Stomach (tissue), 9 donors: ENCODE measurements around the gene HNRNPM. TPM values are rescaled to one million over a fixed set of nuclear protein-coding genes. Genes with fewer than 3 reads are reported as not detected.

Source experiments
- DNase-seq, 2 donors: peaks; one replicate each; pipeline versions ENCODE4 v3.0.0 to v3.0.0-alpha.2; 2013 to 2019
- H3K27ac ChIP-seq, 5 donors: fragments of 200-600 bp in 4 of 5; sonication (generic) in 4 of 5; one replicate each; pipeline ENCODE4 v1.5.1; 2013 to 2019; ENCODE audit warnings: mild to moderate bottlenecking in 1 of 5, moderate library complexity in 1 of 5
- H3K27me3 ChIP-seq, 3 donors: fragments of 200-600 bp; sonication (generic); one replicate each; pipeline ENCODE4 v1.5.1; 2017 to 2019; ENCODE audit warnings: mixed run types in 1 of 3
- H3K36me3 ChIP-seq, 4 donors: fragments of 200-600 bp; sonication (generic); 1 replicate in 3 of 4; 2 replicates in 1 of 4; pipeline ENCODE4 v1.5.1; 2016 to 2019
- H3K4me1 ChIP-seq, 4 donors: fragments of 200-600 bp; sonication (generic); one replicate each; pipeline ENCODE4 v1.5.1; 2016 to 2019
- H3K4me3 ChIP-seq, 4 donors: fragments of 200-600 bp; sonication (generic) in 3 of 4; one replicate each; pipeline ENCODE4 v1.5.1; 2016 to 2019; ENCODE audit warnings: mild to moderate bottlenecking in 1 of 4
- H3K9me3 ChIP-seq, 4 donors: fragments of 200-600 bp; sonication (generic); one replicate each; pipeline ENCODE4 v1.5.1; 2016 to 2019
- EP300 ChIP-seq: sonication (generic); formaldehyde crosslinking; IDR thresholded peaks from one replicate; pipeline ENCODE4 v1.6.1; 2017; ENCODE audit warnings: antibody characterized with exemption
- POLR2A ChIP-seq, 4 donors: fragments of 450-650 bp; IDR thresholded peaks; one replicate each; pipeline ENCODE4 v1.6.1; 2016; ENCODE audit warnings: antibody characterized with exemption in 4 of 4, control low read depth in 2 of 4, mild to moderate bottlenecking in 1 of 4, moderate library complexity in 1 of 4
- POLR2AphosphoS5 ChIP-seq, 3 donors: sonication (generic); formaldehyde crosslinking; IDR thresholded peaks; one replicate each; pipeline ENCODE4 v1.6.1; 2016; ENCODE audit warnings: antibody characterized with exemption in 3 of 3
- WGBS, 5 donors: extraction: QIAGEN DNeasy Blood & Tissue Kit in 3 of 5; methylation state at CpG; one replicate each; pipeline versions ENCODE4 v1.1.5 to v1.1.7; 2013 to 2018; 5-methylcytosine and 5-hydroxymethylcytosine counted together
- intact Hi-C: fragments of 100-400 bp; cut with DNase I; formaldehyde crosslinking; loops from one replicate; pipeline ENCODE4 v1.15.1; 2023; ENCODE audit warnings: low total_unique reads
- polyA plus RNA-seq, 3 donors: library from polyadenylated mRNA; stranded (reverse); fragments of 200-250 nt; gene quantifications; one replicate each; pipeline ENCODE4 v1.2.3, GENCODE V29; 2013
- total RNA-seq, 5 donors: library from RNA; depleted of rRNA; stranded (reverse); fragments of >200 nt; gene quantifications; one replicate each; pipeline versions ENCODE4 v1.1.0 to v1.2.3, GENCODE V29; 2014 to 2016
- TF ChIP-seq, protein P1 (sequence below), 7 experiments: fragments of 450-650 bp in 4 of 7; fragments of 200-600 bp in 3 of 7; sonication (generic) in 3 of 7; IDR thresholded peaks; one replicate each; pipeline ENCODE4 v1.5.1; 2016 to 2019; ENCODE audit warnings: antibody characterized with exemption in 7 of 7, control low read depth in 2 of 7, mild to moderate bottlenecking in 1 of 7
- donor health status: healthy with polysubstance abuse.
- donor health status: Bipolar disorder and iron deficiency.
- donor health status: healthy.

HNRNPM gene
- total and polyA plus RNA-seq, 8 donors, result 54.3 to 664 (median 98.3) TPM

DNA sequence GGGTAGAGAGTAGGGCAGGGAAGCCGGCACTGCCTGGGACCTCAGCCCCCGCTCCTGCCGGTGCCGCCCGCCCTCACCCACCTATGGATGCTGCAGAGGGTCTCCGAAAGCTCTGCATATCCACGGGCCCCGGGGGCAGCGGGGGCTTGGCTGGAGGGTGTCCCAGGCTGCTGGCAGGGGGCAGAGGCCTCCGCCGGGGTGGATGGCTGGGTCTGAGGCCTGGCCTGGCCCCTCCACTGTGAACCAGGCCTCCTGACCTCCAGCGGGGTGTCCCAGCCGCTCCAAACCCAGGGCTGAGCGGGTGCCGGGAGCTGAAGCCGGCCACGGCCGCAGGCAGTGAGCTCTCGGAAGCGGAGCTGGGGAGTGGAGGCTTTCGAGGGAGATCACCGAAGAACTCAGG is 53.5 kb downstream of the HNRNPM start:
- Histone ChIP-seq H3K36me3 (no peaks in the 10 kb centered on the region), H3K27me3 (peaks cover 0 to 6% (median 0%) of the 10 kb centered on the region in 3 donors), H3K9me3 (no peaks in the 10 kb centered on the region), H3K27ac (no peak overlapping the region), H3K4me3 (no peak overlapping the region), H3K4me1 (peaks cover 0 to 8% (median 0%) of the 10 kb centered on the region in 4 donors)
- WGBS, 5 donors, result 86 to 91% (median 88%) methylated on average over 5 to 22 of the region's 22 CpGs
- intact Hi-C loops, result no loop called here
- DNase-seq, result no peak
- no peak for TF ChIP-seq EP300
- TF ChIP-seq, protein P1, sequence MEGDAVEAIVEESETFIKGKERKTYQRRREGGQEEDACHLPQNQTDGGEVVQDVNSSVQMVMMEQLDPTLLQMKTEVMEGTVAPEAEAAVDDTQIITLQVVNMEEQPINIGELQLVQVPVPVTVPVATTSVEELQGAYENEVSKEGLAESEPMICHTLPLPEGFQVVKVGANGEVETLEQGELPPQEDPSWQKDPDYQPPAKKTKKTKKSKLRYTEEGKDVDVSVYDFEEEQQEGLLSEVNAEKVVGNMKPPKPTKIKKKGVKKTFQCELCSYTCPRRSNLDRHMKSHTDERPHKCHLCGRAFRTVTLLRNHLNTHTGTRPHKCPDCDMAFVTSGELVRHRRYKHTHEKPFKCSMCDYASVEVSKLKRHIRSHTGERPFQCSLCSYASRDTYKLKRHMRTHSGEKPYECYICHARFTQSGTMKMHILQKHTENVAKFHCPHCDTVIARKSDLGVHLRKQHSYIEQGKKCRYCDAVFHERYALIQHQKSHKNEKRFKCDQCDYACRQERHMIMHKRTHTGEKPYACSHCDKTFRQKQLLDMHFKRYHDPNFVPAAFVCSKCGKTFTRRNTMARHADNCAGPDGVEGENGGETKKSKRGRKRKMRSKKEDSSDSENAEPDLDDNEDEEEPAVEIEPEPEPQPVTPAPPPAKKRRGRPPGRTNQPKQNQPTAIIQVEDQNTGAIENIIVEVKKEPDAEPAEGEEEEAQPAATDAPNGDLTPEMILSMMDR (IDR thresholded peaks at IDR 0.05), result no peak
- TF ChIP-seq POLR2A (IDR thresholded peaks at IDR 0.05), result no peak
- no peak for TF ChIP-seq POLR2AphosphoS5 (IDR thresholded peaks at IDR 0.05)

DNA sequence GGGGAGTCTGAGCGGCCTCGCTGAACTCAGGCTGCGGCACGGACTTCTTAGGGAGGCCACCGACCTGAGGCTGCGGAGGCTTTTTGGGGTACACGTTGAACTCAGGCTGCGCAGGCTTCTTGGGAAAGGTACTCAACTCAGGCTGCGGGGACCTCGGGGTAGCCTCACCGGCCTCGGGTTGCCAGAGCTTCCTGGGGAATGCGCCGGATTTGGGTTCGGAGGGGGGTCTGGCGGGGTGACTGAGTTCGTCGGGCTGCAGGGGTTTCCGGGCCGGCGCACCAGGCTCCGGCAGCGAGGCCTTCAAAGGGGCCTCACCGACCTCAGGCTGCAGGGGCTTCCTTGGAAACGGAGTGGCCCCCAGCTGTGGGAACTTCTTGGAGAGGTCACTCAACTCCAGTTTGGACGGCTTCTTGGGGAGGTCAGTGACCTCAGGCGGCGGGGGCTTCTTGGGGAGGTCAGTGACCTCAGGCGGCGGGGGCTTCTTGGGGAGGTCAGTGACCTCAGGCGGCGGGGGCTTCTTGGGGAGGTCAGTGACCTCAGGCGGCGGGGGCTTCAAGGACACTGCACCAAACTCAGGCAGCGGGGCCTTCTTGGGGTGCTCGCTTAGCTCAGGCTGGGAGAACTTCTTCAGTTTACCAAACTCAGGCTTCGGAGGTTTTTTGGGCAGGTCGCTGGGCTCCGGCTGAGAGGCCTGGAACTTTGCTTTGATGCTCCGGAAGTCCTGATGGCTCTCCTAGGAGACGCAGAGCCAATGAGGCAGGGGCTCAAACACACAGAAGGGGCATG is 54.5 kb downstream of the HNRNPM start:
- Histone ChIP-seq H3K27me3 (peaks cover 0 to 6% (median 0%) of the 10 kb centered on the region in 3 donors), H3K27ac (no peak overlapping the region), H3K9me3 (no peaks in the 10 kb centered on the region), H3K4me3 (no peak overlapping the region), H3K36me3 (no peaks in the 10 kb centered on the region), H3K4me1 (peaks cover 0 to 9% (median 0%) of the 10 kb centered on the region in 4 donors)
- TF ChIP-seq POLR2A (IDR thresholded peaks at IDR 0.05) (no peak), EP300 (no peak), POLR2AphosphoS5 (IDR thresholded peaks at IDR 0.05) (no peak)
- TF ChIP-seq, protein P1 (IDR thresholded peaks at IDR 0.05), result no peak
- WGBS, 5 donors, result 70 to 91% (median 87%) methylated on average over 2 to 41 of the region's 41 CpGs
- intact Hi-C loops, result no loop called here
- DNase-seq, result no peak

DNA sequence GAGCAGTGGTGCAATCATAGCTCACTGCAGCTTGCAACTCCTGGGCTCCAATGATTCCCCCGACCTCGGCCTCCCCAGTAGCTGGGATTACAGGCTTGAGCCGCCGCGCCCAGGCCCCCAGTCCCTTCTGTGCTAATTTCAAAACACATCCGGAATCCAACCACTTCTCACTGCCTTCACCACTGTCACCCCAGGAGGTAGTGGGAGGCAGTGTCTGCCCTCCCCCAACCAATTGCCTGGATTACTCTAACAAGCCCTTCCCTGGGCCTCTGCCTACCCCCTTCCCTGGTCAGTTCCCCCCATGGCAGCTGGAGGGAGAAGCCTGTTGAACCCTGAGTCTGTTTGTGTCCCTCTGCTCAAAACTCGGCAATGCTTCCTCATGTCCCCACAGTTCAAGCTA is 55.4 kb downstream of the HNRNPM start:
- peak overlapping the region in 1 of 4 donors; percentile 4 for H3K4me3 ChIP-seq
- no peak for DNase-seq
- TF ChIP-seq POLR2AphosphoS5 (IDR thresholded peaks at IDR 0.05), result no peak
- no peak for TF ChIP-seq EP300
- TF ChIP-seq, protein P1 (IDR thresholded peaks at IDR 0.05), result no peak
- no peak for TF ChIP-seq POLR2A (IDR thresholded peaks at IDR 0.05)

DNA sequence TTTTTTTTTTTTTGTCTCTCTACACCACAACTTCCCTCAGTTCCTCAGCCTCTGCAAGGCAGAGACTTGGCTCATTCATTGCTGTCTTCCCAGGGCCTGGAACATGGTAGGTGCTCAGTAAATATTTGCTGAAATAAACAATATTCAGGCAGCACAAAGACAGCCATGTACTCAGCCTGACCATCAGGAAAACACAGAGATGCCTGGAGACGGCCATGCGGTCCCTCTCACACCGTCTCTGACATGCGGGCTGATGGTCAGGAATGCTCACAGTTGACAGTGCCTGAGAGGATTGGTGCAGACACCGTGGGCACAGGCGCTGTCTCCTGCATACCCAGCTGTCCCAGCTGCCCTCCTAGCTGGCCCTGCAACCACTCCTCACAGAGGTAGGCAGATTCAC is 56.7 kb downstream of the HNRNPM start:
- Histone ChIP-seq H3K36me3 (no peaks in the 10 kb centered on the region), H3K4me3 (peak overlapping the region in 1 of 4 donors; percentile 11), H3K27me3 (peaks cover 0 to 6% (median 0%) of the 10 kb centered on the region in 3 donors), H3K27ac (peak overlapping the region in 1 of 5 donors; percentile 55), H3K4me1 (peaks cover 11 to 23% (median 14%) of the 10 kb centered on the region in 4 donors), H3K9me3 (no peaks in the 10 kb centered on the region)
- DNase-seq, result no peak
- intact Hi-C loops, result loop anchor here (10.0 kb wide), 1 partner anchor 97 kb away; no protein-coding TSS in a partner anchor
- WGBS, 5 donors, result 51 to 83% (median 74%) methylated on average over 5 to 6 of the region's 6 CpGs
- TF ChIP-seq, protein P1 (IDR thresholded peaks at IDR 0.05), result no peak
- TF ChIP-seq POLR2AphosphoS5 (IDR thresholded peaks at IDR 0.05) (no peak), EP300 (no peak), POLR2A (IDR thresholded peaks at IDR 0.05) (no peak)

More for the DNA sequence above, 55.4 kb downstream of the HNRNPM start:
- H3K4me1 ChIP-seq, result peaks cover 0 to 18% (median 1%) of the 10 kb centered on the region in 4 donors
- H3K27me3 ChIP-seq, result peaks cover 0 to 6% (median 0%) of the 10 kb centered on the region in 3 donors
- 62 to 69% (median 67%) methylated on average over 1 to 7 of the region's 7 CpGs for WGBS, 5 donors
- peak overlapping the region in 2 of 5 donors; percentile 4 to 35 for H3K27ac ChIP-seq
- H3K36me3 ChIP-seq, result no peaks in the 10 kb centered on the region
- H3K9me3 ChIP-seq, result no peaks in the 10 kb centered on the region
- intact Hi-C loops, result loop anchor here (10.0 kb wide), 1 partner anchor 95 kb away; no protein-coding TSS in a partner anchor
